Measurements from ENCODE around the gene SPNS2.
A peak's percentile ranks its signal among the peaks of the same experiment; 100 is the strongest.

SPNS2 gene

DNA sequence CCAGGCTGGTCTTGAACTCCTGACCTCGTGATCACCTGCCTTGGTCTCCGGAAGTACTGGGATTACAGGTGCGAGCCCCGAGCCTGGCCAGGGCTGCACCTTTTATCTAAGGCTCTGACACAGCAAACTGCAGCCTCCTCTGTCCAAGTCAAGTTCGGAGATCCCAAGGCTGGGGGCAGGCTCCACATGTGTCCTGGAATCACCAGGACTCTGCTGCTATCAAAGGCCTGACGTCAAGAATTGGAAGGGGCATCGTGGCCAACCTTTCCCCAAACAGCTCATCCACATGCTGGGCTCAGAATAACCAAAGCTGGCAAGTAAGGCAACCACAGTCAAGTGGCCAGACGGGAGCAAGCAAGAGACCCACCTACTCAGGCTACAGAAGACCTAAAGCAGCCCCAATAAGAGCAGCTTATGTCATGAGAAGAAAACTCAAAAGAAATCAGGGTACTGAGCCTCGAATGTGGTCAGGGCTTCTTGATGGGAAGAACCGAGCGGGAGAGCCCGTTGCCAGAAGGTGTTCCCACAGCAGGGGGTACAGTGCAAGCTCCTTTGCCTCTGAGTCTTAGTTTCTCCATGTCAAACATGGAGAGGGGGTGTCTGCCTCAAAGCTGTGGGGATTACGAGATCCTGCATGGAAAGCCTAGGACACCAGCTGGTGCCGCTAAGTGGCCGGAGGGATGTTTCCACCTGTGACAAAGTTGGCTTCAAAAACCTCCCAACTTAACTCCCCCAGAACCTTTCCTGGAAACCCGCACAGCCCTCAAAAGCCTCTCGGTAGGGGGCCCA, 48.6 kb downstream of the SPNS2 start:
- DNase-seq = no peak

DNA sequence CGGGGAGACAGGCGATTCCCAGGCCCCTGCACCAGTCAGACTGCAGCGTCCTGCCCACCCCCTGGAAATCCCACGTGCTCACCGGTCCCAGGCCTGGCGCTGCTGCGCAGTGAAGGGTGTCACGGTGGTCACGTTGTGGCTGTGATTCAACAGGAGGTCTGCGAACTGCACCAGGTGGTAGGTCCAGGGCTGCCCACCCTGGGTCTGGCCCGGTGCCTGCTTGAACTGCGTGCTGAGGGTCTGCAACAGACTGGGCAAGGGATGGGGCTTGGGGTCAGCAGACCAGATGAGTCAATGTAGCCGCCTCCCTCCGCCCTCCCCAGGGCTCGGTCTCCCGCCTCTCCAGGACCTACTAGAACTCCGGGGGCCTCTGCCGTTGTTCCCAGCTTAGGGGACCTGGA, 49.4 kb downstream of the SPNS2 start:
- no peak for DNase-seq

DNA sequence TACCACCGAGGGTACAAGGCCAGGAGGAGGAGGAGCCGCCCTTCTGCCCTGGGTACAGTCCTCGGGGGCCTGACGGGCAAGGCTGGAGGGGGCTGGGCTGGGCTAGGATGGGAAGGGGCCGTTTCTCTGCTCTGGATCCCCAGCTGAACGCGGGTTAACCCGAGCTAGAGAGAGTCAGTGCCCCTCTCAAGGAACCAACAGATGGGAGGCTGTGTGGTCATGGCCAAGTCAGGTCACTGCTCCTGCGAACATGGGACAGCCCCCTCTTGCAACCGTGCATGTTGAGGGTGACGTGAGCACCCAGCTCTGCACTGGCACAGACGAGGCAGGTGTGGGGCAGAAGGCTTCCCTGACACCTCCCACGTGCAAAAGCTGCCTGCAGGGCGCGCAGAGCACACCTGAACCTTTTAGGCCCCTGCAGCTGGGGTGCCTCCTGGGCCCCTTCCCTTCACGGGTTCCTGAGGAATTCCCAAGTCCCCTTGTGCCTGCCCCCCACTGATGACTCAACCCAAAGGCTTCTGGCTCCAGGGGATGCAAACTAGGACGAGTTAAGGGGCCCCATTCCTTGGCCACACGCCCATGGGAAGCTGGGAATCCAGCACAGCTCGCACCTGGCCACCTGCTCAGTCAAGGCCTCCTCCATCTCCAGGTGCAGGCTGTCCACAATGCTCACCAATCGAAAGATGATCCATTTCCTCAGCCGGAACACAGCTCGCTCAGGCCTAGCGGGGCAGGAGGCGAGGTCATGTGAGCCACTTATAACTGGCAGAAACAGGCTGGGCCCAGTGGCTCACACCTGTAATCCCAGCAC, 50.2 kb downstream of the SPNS2 start:
- no peak for DNase-seq

DNA sequence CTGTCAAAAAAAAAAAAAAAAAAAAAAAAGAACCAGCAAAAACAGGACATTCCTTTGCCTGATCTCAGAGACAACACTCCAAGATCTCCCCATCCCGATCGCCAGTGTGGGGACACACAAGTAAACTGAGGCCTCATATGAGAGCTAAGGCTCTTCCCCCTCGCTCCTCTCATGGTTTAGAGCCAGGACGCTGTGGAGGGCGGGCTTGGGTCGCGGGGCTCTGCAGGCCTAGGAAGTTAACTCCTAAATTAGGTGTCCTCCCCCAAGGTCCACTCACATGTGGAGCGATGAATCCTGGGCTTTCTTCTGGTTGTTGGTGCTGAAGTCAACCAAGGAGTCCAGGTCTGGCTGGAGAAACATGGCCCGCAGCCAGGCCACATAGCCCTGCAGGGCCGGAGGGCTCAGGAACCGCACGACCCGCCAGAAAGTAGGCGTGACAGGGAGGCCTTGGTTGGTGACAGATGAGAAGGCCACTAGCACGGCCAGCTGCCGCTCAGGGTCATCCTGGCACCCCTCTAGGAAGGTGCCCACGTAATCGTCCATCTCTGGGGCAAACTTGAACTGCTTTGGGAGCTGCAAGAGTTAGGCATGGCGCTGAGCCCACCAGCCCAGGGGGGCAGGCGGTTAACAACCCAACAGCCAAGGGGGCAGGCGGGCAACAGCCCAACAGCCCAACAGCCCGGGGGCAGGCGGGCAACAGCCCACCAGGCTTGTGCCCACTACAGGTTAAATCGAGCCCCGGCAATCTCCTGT, 51.3 kb downstream of the SPNS2 start:
- DNase-seq = no peak

DNA sequence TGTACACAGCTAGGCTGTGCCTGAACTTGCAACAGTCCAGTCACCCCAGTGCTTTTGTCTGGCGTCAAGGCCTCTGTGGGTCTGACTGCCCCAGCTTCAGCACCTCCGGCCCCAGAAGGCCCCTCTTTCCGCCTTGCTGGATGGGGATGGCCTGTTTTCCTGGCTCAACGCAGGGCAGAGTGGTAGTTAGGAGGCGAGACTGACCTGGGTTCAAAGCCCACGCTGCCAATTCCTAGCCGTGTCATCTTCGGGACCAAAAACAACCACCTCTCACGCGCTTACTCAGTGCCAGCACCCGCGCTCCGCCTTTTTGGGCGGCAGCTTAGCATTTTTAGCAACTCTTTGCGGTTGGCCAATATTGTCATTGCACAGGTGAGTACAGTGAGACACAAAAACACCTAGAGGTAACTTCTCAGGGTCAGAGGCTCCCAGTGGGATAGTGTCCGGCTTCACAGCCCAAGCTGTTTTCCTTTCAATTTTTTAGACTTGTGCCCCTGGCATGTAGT, 51.9 kb downstream of the SPNS2 start:
- DNase-seq = no peak

DNA sequence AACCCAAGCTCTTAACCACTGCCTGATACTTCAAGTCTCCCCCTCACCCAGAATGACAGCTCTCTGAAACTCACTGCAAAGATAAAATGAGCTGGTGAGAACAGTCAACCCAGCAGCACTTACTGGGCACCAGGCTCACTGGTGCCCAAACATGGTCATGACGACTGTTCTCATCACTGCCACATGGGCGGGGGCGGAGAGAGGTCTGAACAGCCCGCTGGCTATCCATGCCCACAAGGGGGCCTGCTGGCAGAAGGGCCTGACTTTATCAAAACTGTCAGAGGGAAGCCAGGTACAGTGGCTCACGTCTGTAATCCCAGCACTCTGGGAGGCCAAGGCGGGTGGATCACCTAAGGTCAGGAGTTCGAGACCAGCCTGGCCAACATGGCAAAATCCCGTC, 52.5 kb downstream of the SPNS2 start:
- no peak for DNase-seq

DNA sequence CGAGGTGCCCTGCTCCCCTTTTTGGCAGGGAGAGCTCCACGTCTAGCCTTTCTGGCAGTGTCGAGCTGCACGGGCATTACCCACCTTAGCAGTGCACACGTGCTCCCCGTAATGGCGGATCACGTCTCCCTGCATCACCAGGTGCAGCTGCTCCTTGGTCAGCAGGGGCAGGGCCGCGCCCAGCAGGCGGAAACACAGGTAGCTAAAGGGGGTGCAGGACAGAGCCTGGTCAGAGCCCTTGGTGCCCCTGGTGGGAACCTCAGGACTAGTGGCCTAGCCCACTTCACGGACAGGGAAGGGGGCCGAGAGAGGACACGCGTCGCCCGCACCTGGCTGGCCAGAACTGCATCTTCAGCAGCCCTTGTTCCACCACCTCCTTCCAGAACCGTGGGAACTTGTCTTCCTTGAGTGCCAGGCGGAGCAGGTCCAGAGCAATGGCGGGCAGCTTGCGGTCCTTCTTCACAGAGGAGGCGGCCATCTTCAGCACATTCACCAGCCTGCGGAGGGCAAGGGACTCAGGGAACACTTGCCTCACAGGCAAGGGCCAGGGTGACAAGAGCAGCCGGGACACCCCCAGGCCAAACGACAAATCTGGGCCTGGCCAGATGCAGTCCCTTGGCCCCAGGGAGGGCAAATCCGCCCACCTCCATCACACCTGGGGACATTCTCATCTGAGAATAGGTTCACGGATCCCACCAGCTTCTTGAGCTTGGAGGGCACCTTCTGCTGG, 53.3 kb downstream of the SPNS2 start:
- DNase-seq = no peak

DNA sequence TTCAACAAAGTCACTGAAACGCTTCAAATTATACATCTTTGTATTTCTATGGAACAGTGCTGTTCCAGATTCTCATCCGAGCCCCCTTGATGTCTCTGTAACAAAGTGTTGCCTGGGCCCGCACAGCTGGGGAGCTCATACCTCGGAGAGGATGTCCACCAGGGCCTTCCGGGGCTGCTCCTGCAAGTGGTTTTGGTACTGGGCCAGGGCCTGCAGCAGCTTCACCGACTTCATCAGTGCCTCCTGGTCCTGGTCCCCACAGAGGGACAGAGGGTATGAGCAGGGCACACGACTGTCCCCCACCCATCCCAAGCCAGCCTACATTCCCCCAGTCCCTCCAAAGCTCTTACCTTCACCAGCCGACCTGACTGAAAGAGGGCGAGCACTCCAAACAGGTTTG, 55.0 kb downstream of the SPNS2 start:
- no peak for DNase-seq

DNA sequence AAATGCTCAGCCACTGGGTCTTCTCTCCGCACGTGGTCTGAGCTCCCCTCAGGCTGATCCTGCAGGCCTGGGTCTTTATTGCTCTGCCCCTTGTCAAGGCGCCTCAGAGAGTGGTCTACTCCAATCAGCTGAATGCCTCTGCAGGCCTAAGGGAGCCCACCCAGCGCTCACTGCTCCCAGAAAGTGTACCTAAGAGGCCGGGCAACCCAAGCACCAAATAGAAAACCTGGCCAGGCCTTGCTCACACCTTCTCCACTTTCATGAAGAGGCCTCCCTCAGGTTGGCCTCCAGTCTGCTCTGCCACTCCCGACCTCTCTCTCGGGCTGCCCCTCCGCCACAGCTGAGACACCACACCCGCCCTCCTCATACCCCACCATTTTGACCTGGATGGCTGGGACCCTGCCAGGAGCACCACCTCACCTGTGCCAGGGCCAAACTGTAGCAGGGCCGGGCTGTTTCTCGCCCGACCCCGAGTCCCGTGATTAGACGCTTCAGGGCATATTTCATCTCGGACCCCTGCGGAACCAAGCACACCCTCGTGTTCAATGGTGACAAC, 55.8 kb downstream of the SPNS2 start:
- DNase-seq = no peak

DNA sequence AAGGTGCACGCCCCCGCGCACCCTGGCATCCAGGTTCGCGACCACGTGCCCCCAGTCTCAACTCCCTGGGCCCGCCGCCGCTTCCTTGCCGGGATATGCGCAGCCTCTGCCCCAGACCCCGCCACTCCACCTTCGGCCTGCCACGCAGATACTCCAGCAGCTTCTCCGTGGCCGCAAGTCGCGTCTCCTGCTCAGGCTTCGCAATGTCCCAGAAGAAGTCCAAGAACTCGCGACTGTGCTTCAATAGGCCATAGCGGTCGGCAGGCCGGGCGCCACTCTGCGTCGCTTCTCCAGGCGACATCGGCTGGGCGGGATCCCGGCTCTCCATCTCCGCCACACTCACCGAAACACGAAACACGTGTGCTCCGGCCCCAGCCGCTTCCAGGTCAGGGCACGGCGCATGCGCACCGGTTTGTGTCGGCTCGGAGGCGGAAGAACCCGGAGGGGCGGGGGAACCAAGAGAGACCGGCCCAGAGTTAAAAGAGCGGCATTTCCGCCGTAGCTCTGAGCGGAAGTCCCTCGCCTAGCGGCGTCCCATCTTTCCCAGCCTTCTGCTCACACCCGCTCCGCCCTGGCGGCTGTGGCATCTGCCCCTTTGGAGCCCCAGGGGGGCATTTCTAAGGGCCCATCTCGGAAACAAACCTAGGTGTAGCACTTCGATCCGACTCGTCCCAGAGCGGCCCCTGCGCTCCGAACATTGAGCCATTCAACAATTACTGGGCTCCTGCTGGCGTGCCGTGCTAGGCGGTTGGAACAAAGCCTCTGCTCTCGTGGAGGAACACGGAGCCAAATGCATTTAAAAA, 56.5 kb downstream of the SPNS2 start, which contains the start of gene MYBBP1A:
MYBBP1A (minus strand) TSS at position 388 of the 803 bp plus-strand sequence; CDS start at position 328, 60 bp downstream.
- DNase-seq = peak; percentile 54 to 97 (median 89)

DNA sequence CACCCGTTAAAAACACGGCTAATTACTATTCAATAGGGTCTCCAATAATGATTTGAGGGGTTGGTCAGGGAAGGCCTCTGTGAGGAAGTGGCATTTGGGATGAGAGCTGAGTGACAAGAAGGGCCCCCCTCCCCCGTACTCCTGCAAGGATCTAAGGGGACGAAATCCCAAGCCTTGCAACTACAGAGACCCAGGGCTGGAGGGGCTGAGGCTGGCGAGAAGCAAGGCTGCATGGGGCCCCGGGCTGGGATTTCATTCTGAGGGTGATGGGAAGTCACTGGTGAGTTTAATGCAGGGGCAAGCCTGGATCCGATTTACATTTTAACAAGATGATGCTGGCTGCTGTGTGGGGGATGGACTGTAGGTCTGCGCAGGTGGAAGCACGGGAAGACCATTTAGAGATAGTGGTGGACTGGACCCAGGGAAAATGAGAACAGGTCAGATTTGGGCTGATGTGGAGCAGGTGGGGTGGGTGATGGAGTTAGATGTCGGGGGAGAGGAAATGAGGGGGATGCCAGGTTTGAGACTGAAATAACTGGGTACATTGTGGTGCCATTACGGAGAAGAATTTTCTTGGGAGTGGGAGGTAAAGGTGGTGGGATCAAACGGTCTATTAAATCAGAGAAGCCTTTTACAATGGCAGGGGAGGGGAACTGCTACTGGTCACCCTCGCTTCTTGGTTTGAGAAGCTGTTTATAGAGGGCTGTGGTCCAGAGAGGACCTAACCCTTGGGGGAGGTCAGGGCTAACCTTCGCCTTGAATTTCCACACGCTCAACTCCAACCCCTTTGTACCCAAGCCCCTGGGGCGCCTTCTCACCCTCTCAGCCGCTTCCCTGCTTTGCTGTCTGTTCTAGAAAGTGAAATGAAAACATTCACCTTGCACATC, 57.4 kb downstream of the SPNS2 start:
- DNase-seq = no peak

DNA sequence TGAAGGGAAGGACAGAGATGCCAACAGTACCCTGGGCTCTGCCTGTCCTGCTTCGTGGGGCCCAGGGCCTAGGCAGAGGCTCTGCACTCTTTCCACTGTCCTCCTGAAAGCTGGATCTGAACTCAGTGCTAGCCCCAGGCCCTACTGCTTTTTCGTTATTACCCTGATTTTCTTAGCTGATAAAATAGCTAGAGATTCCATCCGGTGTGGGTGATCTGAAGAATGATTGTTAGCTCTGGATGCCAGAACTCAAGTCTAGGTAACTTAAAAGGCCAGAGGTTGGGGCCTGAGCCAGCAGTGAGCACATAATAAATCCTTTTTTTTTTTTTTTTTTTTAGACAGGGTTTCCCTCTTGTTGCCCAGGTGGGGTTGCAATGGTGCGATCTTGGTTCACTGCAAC, 58.3 kb downstream of the SPNS2 start:
- no peak for DNase-seq

DNA sequence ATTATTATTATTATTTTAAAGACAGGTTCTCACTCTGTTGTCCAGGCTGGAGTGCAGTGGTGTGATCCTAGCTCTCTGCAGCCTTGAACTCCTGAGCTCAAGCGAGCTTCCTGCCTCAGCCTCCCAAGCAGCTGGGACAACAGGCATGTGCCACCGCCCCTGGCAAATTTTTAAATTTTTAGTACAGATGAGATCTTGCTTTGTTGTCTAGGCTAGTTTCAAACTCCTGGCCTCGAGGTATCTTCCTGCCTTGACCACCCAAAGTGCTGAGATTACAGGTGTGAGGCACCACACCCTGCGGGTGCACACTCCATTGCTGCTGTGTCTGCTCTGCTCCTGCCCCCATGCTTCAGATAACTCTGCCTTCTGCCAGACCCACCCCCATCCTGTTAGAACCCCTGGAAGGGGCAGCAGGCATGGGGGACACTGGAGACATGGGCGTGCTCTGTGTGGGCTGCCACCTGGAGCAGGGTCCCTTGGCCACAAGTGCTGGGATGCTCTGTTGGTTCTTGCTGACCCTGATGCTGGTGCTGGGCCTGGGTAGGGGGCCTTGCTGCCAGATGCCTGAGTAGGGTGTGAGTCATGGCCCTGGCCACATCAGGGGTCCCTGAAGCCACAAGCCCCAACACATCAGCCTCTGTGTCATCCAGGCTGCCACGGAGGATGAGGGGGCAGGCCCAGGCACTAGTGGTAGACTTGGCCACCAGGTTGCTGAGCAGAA, 59.1 kb downstream of the SPNS2 start:
- DNase-seq = no peak

DNA sequence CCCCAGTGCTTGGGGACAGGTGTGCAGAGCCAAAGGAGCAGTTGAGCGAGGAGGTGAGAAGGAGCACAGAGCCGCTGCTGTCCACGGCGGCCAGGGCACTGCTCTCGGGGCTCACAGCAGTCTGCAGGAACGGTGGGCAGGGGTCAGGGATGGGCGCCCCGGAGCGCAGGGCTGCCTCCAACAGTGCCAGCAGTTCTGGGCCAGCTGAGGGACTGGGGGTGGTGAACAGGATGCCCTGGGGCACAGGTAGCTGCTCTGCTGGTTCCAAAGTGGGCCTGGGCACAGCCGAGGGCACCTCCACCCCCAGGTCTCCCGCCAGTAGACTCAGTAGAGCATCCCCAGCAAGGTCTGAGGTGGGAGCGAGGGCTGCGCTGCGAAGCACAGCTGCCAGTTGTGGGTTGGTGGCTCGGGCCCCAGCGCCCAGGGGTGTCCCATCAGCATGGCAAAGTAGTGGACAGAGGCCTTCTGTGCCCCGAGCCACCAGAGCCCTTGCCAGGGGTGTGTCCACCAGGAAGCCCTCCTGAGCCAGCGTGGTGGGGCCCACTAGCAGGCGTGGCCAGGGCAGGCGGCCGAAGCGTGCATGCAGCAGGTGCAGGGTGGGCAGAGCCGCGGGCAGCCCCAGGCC, 59.8 kb downstream of the SPNS2 start:
- DNase-seq = no peak

DNA sequence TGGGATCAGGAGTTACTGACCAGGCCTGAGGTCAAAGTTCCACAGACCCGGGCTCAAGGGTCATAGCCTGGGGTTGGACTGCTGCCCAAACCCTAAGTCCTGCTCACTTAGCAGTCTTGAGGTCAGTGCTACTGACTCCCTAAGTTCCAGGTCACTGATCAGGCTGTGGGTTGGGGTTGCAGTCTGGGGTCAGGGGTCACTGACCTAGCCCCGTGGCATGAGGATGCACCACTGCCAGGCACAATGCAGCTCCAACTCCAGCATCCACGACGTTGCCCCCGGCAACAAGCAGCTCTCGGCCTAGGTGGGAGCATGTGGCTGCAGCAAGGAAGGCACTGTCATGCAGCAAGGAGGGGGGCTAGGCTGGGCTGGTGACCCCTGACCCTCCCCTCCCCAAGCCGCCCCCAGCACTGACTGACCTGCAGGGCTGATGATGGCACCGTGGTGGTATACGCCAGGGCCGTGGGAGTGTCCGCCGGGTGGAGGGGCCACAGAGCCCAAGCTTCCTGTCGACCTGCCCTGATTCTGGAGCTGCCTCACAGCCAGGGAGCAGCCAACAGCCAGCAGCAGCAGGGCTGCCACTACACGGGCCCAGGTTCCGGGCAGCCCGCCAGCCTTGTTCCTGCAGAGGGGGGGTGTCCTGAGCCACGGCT, 60.6 kb downstream of the SPNS2 start:
- DNase-seq = no peak

DNA sequence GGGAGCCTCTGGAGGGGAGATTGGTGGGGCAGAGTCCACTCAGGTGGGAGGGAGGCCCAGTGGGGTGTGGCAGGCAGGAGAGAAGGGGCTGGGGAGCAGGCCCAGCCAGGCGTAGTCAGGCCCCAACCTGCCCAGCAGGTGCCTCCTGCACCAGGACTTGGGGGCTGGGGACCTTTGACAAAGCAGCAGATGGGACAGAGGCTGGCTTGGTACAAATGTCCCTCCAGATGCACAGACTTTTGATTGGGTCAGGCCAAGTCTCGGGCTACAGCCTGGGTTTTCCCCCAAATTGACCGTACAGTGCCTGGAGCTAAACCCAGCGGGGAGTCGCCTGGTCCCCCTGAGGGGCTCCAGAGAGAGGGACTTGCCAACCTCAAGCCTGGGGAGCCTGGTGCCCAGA, 61.3 kb downstream of the SPNS2 start:
- no peak for DNase-seq

DNA sequence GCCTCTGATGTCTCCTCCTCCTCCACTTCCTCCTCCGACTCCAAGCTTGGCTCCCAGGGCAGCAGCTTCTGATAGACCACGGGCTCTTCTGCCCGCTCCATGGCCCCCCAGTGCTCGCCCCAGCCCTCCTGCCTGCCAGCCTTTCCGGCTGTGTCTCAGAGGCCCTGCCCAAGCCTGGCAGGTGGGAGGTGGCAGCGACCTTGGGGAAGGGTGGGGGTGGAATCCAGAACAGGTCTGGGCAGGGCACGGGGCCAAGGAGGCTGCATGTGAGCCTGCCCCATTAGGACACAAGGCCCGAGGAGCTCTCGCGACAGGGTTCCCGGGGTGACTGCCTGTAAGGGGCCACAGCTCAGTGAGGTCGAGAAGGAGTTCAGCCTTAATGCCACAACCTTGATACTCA, 61.7 kb downstream of the SPNS2 start, which contains the start of gene GGT6:
GGT6 (minus strand) TSS at position 157 of the 400 bp plus-strand sequence; CDS start at position 101, 56 bp downstream.
- no peak for DNase-seq
